GM13976 (cell line): ENCODE measurements around the gene MORC1.

Source experiments
- DNase-seq: peaks from one replicate; pipeline ENCODE4 v3.0.0; 2012; ENCODE audit warnings: low spot score
- in situ Hi-C: fragments of 300-500 bp; cut with MboI; formaldehyde crosslinking; loops from one replicate; pipeline ENCODE4 v1.12.0; 2022; ENCODE audit warnings: low sequenced_read_pairs, mixed read lengths, inconsistent platforms; ENCODE audit not compliant: unreplicated experiment
- TF ChIP-seq, protein P1 (sequence below): IDR thresholded peaks from 2 replicates; pipeline ENCODE4 v1.5.1; 2012; ENCODE audit warnings: borderline replicate concordance, mild to moderate bottlenecking; ENCODE audit not compliant: insufficient read depth; ENCODE audit errors: extremely low read depth, missing control alignments, control extremely low read depth

MORC1 gene

DNA sequence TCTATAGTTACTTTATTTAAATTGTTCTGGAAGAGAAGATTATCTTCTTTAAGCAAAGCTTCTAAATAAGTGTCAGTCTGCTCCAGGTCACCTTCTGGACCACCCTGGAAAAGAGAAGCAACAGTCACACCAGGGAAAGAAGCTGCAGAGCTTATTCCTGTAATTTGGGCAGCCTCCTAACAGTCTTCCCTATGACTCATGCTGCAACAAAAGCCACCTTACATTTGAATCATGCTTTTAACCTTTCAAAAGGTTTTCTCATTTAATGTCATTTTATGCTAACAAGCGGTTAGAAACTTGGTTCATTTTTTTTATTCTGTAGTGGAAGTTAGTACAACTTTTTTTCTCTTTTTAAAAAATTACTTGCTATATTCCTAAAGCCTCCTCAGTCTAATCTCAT is 158.9 kb downstream of the MORC1 start:
- in situ Hi-C loops, result no loop called here
- TF ChIP-seq, protein P1, sequence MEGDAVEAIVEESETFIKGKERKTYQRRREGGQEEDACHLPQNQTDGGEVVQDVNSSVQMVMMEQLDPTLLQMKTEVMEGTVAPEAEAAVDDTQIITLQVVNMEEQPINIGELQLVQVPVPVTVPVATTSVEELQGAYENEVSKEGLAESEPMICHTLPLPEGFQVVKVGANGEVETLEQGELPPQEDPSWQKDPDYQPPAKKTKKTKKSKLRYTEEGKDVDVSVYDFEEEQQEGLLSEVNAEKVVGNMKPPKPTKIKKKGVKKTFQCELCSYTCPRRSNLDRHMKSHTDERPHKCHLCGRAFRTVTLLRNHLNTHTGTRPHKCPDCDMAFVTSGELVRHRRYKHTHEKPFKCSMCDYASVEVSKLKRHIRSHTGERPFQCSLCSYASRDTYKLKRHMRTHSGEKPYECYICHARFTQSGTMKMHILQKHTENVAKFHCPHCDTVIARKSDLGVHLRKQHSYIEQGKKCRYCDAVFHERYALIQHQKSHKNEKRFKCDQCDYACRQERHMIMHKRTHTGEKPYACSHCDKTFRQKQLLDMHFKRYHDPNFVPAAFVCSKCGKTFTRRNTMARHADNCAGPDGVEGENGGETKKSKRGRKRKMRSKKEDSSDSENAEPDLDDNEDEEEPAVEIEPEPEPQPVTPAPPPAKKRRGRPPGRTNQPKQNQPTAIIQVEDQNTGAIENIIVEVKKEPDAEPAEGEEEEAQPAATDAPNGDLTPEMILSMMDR, result no peak
- no peak for DNase-seq

GRCh38 chr3:108953700-108954099 is 164.2 kb downstream of the MORC1 start, which contains the start of gene GUCA1C:
TSS of gene GUCA1C (minus strand) at chr3:108953879. CDS start at chr3:108953762, 117 bp downstream.
- TF ChIP-seq, protein P1, result no peak
- in situ Hi-C loops, result no loop called here
- no peak for DNase-seq

DNA sequence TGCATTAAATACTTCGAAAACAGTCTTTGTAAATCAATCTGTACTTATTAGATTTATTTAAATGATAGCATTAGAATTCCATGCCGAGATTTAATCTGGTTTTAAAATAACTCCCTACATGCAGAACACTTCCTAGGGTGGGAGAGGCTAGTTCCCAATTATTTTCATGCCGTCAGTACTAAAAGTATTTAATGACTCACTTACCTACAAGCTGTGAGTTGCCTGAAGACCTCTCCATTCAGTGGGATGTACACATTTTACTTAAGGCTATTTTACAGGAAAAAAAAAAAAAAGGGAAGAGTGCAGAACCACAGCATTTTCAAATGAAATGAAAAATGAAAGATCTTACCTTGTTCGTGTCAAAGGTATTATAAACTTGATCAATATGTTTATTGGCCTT is 164.7 kb downstream of the MORC1 start:
- in situ Hi-C loops, result no loop called here

DNA sequence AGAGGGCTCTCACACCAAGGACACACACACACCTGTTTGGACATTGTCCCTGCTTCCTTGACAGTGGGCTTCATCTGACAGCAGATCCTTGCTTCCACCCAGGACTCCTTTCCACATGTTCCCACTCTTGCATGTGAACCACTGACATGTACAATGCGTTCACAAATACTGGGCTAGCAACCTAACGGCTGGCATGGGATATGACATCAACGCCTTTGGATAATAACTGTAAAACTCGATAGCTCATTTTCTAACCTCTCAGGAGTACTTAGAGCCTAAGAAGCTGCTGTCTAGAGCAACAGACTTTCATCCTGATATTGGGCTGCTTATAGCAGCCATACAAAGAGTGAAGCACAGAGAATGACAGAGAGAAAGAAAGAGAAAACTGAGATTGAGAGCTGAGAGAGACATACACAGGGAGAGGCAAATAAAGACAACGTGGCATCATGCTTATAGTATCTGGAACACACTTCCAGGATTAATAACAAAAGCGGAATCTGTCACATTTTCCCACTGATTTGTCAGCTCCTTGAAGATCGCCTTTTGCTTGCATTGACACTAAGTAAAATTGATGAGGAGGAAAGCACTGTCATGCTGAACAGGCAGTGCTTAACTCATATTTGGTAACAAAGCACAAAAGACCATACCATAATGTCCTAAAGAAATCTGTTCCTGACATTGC is 166.0 kb downstream of the MORC1 start:
- TF ChIP-seq, protein P1, result no peak
- no peak for DNase-seq
- in situ Hi-C loops, result no loop called here

More for the DNA sequence above, 164.7 kb downstream of the MORC1 start:
- TF ChIP-seq, protein P1, result no peak
- DNase-seq, result no peak

- in situ Hi-C loops, result no loop called here
- DNase-seq, result no peak
- TF ChIP-seq, protein P1, result no peak
Observed at GRCh38 chr3:108947855-108948254, 170.1 kb downstream of the MORC1 start.

DNA sequence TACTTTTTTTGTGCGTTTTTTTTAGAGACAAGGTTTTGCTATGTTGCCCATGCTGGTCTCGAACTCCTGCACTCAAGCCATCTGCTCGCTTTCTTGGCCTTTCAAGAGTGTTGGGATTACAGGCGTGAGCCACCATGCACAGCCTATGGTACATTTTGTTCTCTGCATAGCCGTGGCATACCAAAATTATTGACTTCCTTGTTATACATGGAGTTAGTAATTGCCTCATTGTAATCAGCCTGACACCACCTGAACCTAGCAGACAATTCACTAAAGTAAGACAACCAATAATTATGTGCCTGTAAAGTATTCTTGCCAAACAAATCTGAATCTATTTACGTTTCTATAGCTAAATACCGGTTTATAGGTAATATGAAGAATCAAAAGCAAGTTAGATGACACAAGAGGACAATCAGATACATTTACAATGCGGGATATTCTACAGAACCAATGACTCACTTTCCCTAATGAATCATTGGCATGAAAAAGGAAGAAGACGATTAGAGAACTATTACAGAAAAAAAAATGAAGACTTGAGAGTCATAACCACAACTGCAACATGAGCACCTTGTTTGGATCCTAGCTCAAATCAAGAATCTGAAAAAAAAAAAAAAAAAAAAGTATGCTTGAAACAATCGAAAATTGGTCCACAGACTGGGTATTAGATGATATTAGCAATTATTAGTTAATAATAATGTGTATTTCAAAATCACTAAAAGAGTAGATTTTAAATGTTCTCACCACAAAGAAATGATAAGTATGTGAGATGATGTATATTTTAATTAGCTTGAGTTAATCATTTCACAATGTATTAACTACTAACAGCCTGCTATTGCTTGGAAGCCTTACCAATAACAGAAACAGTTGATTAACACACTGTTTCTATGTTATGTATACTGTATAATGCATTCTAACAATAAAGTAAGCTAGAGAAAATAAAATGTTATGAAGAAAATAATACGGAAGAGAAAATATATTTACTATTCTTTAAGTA is 171.3 kb downstream of the MORC1 start:
- TF ChIP-seq, protein P1, result no peak
- DNase-seq, result no peak

More for the DNA sequence above, 171.3 kb downstream of the MORC1 start:
- in situ Hi-C loops, result no loop called here
